Measurements from ENCODE around the gene TEX30. TPM values are rescaled to one million over a fixed set of nuclear protein-coding genes. Genes with fewer than 3 reads are reported as not detected.

TEX30 gene
- total and polyA plus RNA-seq, 3 experiments from 2014 or later, result 22.0 to 64.3 (median 58.5) TPM

DNA sequence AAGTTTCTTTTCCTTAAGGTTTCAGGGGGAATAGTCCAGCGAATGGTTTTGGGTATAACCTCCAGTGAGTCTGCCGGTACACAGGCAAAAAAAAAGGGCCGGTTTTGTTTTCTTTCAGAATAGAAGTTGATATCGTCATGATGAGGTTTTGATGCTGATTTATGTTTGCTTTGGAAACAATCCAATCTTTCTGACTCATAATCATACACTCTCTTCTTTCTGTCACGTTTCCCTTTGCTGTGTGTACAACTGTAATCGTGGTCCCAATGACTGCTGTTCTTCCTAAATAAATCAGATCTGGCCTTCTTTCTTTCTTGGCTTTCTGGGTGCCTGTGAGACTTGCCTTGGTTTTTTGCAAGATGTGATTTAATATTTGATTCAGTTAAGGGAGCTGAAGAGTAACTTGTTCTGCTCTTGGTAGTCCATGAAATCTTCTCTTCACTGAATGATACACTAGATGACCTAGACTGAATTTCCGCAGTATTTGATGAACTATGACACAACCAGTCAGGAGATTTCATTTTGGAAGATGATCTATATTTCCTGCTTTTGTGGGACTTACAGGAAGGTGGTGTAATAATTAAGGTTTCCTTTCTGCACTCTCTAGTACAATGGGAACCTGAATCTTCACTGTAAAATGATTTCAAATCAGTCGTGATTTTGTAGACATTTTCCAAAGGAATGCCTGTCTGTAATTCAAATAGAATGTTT lies 43.9 kb downstream of the TEX30 start:
- DNase-seq, result no peak
- H3K27ac ChIP-seq (ENCODE audit: low read depth, low read length), result no peak overlapping the region
- Mint-ChIP-seq H3K27ac (peak overlapping the region in 1 of 8 donors; percentile 9), H3K4me3 (no peak overlapping the region), H3K9me3 (no peaks in the 10 kb centered on the region), H3K4me1 (peaks cover 0 to 5% (median 4%) of the 10 kb centered on the region in 3 donors), H3K27me3 (peaks cover 3 to 13% of the 10 kb centered on the region in 2 donors), H3K36me3 (no peaks in the 10 kb centered on the region)
- no peak overlapping the region for H3K4me3 ChIP-seq (ENCODE audit: low read length)
- ChIA-PET CTCF (no interaction called here), POLR2A (no interaction called here)
- no peaks in the 10 kb centered on the region for H3K9me3 ChIP-seq (ENCODE audit: low read length)
- H3K36me3 ChIP-seq (ENCODE audit: insufficient read depth, low read length), result no peaks in the 10 kb centered on the region
- no peaks in the 10 kb centered on the region for H3K4me1 ChIP-seq (ENCODE audit: insufficient read depth, low read length)
- H3K27me3 ChIP-seq (ENCODE audit: insufficient read depth, low read length, poor library complexity, severe bottlenecking), result no peaks in the 10 kb centered on the region

DNA sequence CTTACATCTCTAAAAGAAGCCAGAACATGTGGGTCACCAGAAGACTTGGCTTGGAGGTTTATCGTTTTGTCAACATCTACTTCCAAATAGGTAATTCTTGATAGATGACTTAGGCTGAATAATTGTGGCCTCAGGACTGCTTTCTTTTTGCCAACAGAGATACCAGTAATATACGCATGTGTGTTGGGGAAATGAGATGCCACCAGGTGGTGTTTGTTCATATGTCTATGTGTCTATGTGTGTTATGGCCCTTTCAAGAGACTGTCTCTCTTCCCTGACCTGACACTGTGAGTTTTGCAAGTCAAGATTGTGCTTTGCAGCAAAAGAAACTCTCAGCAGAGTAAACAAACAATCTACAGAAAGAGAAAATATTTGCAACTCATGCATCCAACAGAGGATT lies 47.2 kb downstream of the TEX30 start:
- Histone ChIP-seq H3K27me3 (ENCODE audit: insufficient read depth, low read length, poor library complexity, severe bottlenecking) (no peaks in the 10 kb centered on the region), H3K36me3 (ENCODE audit: insufficient read depth, low read length) (no peaks in the 10 kb centered on the region), H3K4me3 (ENCODE audit: low read length) (no peak overlapping the region), H3K4me1 (ENCODE audit: insufficient read depth, low read length) (no peaks in the 10 kb centered on the region), H3K9me3 (ENCODE audit: low read length) (no peaks in the 10 kb centered on the region), H3K27ac (ENCODE audit: low read depth, low read length) (no peak overlapping the region)
- Mint-ChIP-seq H3K9me3 (peaks cover 0 to 2% (median 0%) of the 10 kb centered on the region in 5 donors), H3K27me3 (peaks cover 6 to 10% of the 10 kb centered on the region in 2 donors), H3K36me3 (no peaks in the 10 kb centered on the region), H3K27ac (no peak overlapping the region), H3K4me3 (no peak overlapping the region), H3K4me1 (peaks cover 4 to 11% (median 9%) of the 10 kb centered on the region in 3 donors)
- CTCF ChIA-PET, result no interaction called here
- DNase-seq, result no peak
- POLR2A ChIA-PET, result no interaction called here

DNA sequence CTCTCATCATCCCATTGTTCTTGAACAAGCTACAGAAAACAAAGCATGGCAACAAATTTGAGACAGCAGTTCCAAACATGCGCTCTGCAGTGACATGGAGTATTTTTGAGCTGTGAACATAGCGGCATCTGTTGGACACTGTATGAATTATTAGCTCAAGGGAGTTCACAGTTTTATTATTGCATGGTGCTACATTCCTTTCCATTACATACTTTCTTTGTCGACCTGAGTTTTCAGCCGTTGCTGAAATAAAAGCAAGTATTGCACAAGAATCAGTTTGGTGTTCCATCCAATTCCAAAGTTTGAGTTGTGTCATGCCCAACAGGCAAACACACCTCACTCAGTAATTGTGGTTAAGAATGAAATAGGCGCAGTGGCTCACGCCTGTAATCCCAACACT lies 48.7 kb downstream of the TEX30 start:
- H3K27ac ChIP-seq (ENCODE audit: low read depth, low read length), result no peak overlapping the region
- ChIA-PET CTCF (interaction anchor here (1.2 to 1.7 kb wide), 3 partner anchors 75 to 146 kb away, joined by 3 to 11 read pairs (median 4); no protein-coding TSS in a partner anchor), POLR2A (interaction anchor here (1.0 kb wide), 1 partner anchor 129 kb away, joined by 3 read pairs; no protein-coding TSS in a partner anchor)
- no peaks in the 10 kb centered on the region for H3K4me1 ChIP-seq (ENCODE audit: insufficient read depth, low read length)
- no peak overlapping the region for H3K27ac Mint-ChIP-seq
- DNase-seq, result no peak
- H3K9me3 ChIP-seq (ENCODE audit: low read length), result no peaks in the 10 kb centered on the region
- H3K4me3 Mint-ChIP-seq, result no peak overlapping the region
- H3K27me3 Mint-ChIP-seq, result peaks cover 6 to 9% of the 10 kb centered on the region in 2 donors
- no peaks in the 10 kb centered on the region for H3K36me3 ChIP-seq (ENCODE audit: insufficient read depth, low read length)
- peaks cover 4 to 11% (median 9%) of the 10 kb centered on the region in 3 donors for H3K4me1 Mint-ChIP-seq
- H3K4me3 ChIP-seq (ENCODE audit: low read length), result no peak overlapping the region
- H3K9me3 Mint-ChIP-seq, result peaks cover 0 to 2% (median 0%) of the 10 kb centered on the region in 5 donors
- H3K36me3 Mint-ChIP-seq, result no peaks in the 10 kb centered on the region
- peaks cover 3% of the 10 kb centered on the region for H3K27me3 ChIP-seq (ENCODE audit: insufficient read depth, low read length, poor library complexity, severe bottlenecking)

DNA sequence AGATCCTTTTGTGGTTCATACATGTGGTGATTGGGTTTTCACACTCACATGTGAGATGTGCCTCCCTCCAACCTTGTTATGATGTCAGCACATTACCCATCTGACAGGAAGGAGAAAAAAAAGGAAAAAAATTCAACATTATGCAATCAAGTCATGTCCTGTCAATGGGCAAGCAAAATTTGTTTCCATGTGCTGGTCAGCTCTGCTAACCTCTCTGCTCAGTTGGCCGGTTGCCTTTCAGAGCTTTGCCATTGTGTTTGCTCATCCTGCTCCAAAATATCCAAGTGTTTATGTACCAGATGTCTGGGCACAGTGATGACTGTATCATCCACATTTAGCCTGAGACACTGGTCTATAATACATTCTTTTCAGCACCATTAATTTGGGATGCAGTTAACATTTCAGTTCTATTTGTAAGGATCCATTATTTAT lies 51.8 kb downstream of the TEX30 start:
- Histone ChIP-seq H3K27ac (ENCODE audit: low read depth, low read length) (no peak overlapping the region), H3K4me3 (ENCODE audit: low read length) (no peak overlapping the region), H3K9me3 (ENCODE audit: low read length) (no peaks in the 10 kb centered on the region), H3K4me1 (ENCODE audit: insufficient read depth, low read length) (no peaks in the 10 kb centered on the region), H3K27me3 (ENCODE audit: insufficient read depth, low read length, poor library complexity, severe bottlenecking) (peaks cover 3% of the 10 kb centered on the region), H3K36me3 (ENCODE audit: insufficient read depth, low read length) (no peaks in the 10 kb centered on the region)
- Mint-ChIP-seq H3K4me1 (peaks cover 4 to 6% (median 5%) of the 10 kb centered on the region in 3 donors), H3K9me3 (peaks cover 0 to 2% (median 0%) of the 10 kb centered on the region in 5 donors), H3K36me3 (no peaks in the 10 kb centered on the region), H3K27ac (peak overlapping the region in 3 of 8 donors; percentile 27 to 76 (median 31)), H3K4me3 (no peak overlapping the region), H3K27me3 (peaks cover 6 to 10% of the 10 kb centered on the region in 2 donors)
- CTCF ChIA-PET, result interaction anchor here (0.8 to 1.1 kb wide), 2 partner anchors 130 to 144 kb away, joined by 3 read pairs; no protein-coding TSS in a partner anchor
- POLR2A ChIA-PET, result no interaction called here
- peak in 1 of 5 donors; percentile 30 for DNase-seq

DNA sequence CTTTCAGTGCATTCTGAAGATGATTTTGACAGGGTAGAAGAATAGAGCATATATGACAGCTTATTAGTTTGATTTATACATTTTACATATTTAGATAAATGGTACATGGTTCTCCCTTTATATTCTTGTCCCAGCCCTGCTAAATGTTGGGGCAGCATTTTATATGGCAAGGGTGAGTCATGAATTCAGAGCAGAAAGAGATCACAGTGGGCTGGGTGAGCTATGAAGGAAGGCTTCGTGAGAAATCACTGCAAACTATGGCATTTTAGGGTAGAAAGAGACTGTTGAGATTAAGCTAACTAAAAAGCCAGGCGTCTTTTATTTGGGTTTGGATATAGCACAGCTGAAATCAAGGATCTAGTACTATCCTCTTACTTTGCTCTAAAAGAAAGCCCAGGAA lies 54.8 kb downstream of the TEX30 start:
- POLR2A ChIA-PET, result no interaction called here
- Histone ChIP-seq H3K36me3 (ENCODE audit: insufficient read depth, low read length) (no peaks in the 10 kb centered on the region), H3K4me1 (ENCODE audit: insufficient read depth, low read length) (no peaks in the 10 kb centered on the region), H3K27me3 (ENCODE audit: insufficient read depth, low read length, poor library complexity, severe bottlenecking) (peaks cover 3% of the 10 kb centered on the region), H3K4me3 (ENCODE audit: low read length) (no peak overlapping the region), H3K9me3 (ENCODE audit: low read length) (no peaks in the 10 kb centered on the region), H3K27ac (ENCODE audit: low read depth, low read length) (no peak overlapping the region)
- CTCF ChIA-PET, result interaction anchor here (1.7 kb wide), 1 partner anchor 127 kb away, joined by 3 read pairs; no protein-coding TSS in a partner anchor
- no peaks in the 10 kb centered on the region for H3K9me3 Mint-ChIP-seq
- H3K27me3 Mint-ChIP-seq, result peaks cover under 1 to 10% of the 10 kb centered on the region in 2 donors
- H3K27ac Mint-ChIP-seq, result peak overlapping the region in 1 of 8 donors; percentile 78
- H3K4me3 Mint-ChIP-seq, result no peak overlapping the region
- no peaks in the 10 kb centered on the region for H3K36me3 Mint-ChIP-seq
- DNase-seq, result no peak
- peaks cover 4 to 6% (median 5%) of the 10 kb centered on the region in 3 donors for H3K4me1 Mint-ChIP-seq

Other genes with a start within 250 kb of the TEX30 start
- gene TPP2, start 176.8 kb downstream of the TEX30 start, total RNA-seq, result 10 to 100 TPM; 74.0 to 77.7 TPM
- 63.5 TPM for gene TPP2, start 176.8 kb downstream of the TEX30 start, polyA plus RNA-seq
- gene METTL21C, start 78.7 kb downstream of the TEX30 start, total RNA-seq, result not detected
- not detected for gene METTL21C, start 78.7 kb downstream of the TEX30 start, polyA plus RNA-seq
- gene POGLUT2, start 25.2 kb upstream of the TEX30 start, total RNA-seq, result 10 to 100 TPM; 13.5 to 15.8 TPM
- gene POGLUT2, start 25.2 kb upstream of the TEX30 start, polyA plus RNA-seq, result 2.5 TPM
- gene BIVM, start 25.3 kb upstream of the TEX30 start, total RNA-seq, result 10 to 100 TPM; 14.6 to 16.0 TPM
- gene BIVM, start 25.3 kb upstream of the TEX30 start, polyA plus RNA-seq, result 14.2 TPM
- gene ERCC5, start 72.2 kb upstream of the TEX30 start, total RNA-seq, result 10 to 100 TPM; 48.0 to 48.8 TPM
- 60.3 TPM for gene ERCC5, start 72.2 kb upstream of the TEX30 start, polyA plus RNA-seq